B cell (primary cell): ENCODE data around the gene CLK4. TPM values are rescaled to one million over a fixed set of nuclear protein-coding genes. Genes with fewer than 3 reads are reported as not detected.
A peak's percentile ranks its signal among the peaks of the same experiment; 100 is the strongest.

ENCODE experiments used
- ATAC-seq: fragments of 200-7000 bp; cut with Tn5 transposase; one replicate; pipeline ENCODE4 v1.10.0; 2021; ENCODE audit warnings: low read depth, mild to moderate bottlenecking, moderate number of reproducible peaks, moderate library complexity
- CTCF ChIA-PET: fragments of 350-600 bp; sonication (Branson Sonifier 250); formaldehyde crosslinking; loops from one replicate; lab custom pipeline; 2021; ENCODE audit warnings: antibody characterized with exemption, inconsistent platforms; lab: Charles Lee
- POLR2A ChIA-PET: fragments of 350-600 bp; sonication (Branson Sonifier 250); formaldehyde crosslinking; loops from one replicate; lab custom pipeline; 2021; ENCODE audit warnings: antibody characterized with exemption; lab: Charles Lee
- DNase-seq: peaks from one replicate; pipeline ENCODE4 v3.0.0; 2013
- H2AFZ ChIP-seq: 2 replicates; pipeline ENCODE4 v1.6.1; 2012; ENCODE audit warnings: mild to moderate bottlenecking, low read depth, low read length; ENCODE audit not compliant: insufficient read depth, poor library complexity, severe bottlenecking
- H3K27ac ChIP-seq, 2 donors: 1 replicate in 1 of 2; 2 replicates in 1 of 2; pipeline ENCODE4 v1.5.1; 2012 to 2013; ENCODE audit warnings: low read length in 2 of 2, mild to moderate bottlenecking in 2 of 2, moderate library complexity in 1 of 2
- H3K27me3 ChIP-seq, 4 experiments: fragments of 200-600 bp in 1 of 4; sonication (generic) in 1 of 4; replicated peaks in 1 of 4; 1 replicate in 2 of 4; 2 replicates in 2 of 4; pipeline versions ENCODE4 v1.6.1 to v1.7.0; 2013 to 2016; ENCODE audit warnings: low read length in 3 of 4, mild to moderate bottlenecking in 2 of 4, mixed read lengths in 1 of 4, moderate library complexity in 1 of 4; ENCODE audit not compliant: insufficient read depth in 4 of 4, control insufficient read depth in 3 of 4; ENCODE audit errors: control extremely low read depth in 1 of 4
- H3K36me3 ChIP-seq, 2 experiments: replicated peaks in 1 of 2; 1 replicate in 1 of 2; 2 replicates in 1 of 2; pipeline versions ENCODE4 v1.6.1 to v1.7.1; 2013; ENCODE audit warnings: low read length in 1 of 2; ENCODE audit not compliant: insufficient read depth in 2 of 2, control insufficient read depth in 1 of 2; ENCODE audit errors: control extremely low read depth in 1 of 2, extremely low read depth in 1 of 2
- H3K4me1 ChIP-seq, 2 donors: fragments of 200-600 bp in 1 of 2; sonication (generic) in 1 of 2; 1 replicate in 1 of 2; 2 replicates in 1 of 2; pipeline versions ENCODE4 v1.5.1 to v1.6.1; 2013 to 2017; ENCODE audit warnings: low read length in 2 of 2; ENCODE audit not compliant: control insufficient read depth in 2 of 2, insufficient read depth in 2 of 2
- H3K4me2 ChIP-seq: replicated peaks from 2 replicates; pipeline ENCODE3; 2012; ENCODE audit warnings: mild to moderate bottlenecking, low read depth, low read length; ENCODE audit not compliant: poor library complexity, severe bottlenecking
- H3K4me3 ChIP-seq, 5 experiments: fragments of 200-600 bp in 1 of 5; sonication (generic) in 1 of 5; 1 replicate in 3 of 5; 2 replicates in 2 of 5; pipeline versions ENCODE4 v1.5.1 to v1.7.0; 2011 to 2016; ENCODE audit warnings: low read length in 4 of 5, mild to moderate bottlenecking in 4 of 5, low read depth in 2 of 5, control low read depth in 1 of 5, moderate library complexity in 1 of 5; ENCODE audit not compliant: insufficient read depth in 1 of 5; ENCODE audit errors: control extremely low read depth in 1 of 5, extremely low read depth in 1 of 5
- H3K79me2 ChIP-seq: fragments of 200-600 bp; sonication (generic); one replicate; pipeline ENCODE4 v1.6.0; 2016; ENCODE audit warnings: low read length; ENCODE audit not compliant: control insufficient read depth, insufficient read depth
- H3K9ac ChIP-seq: fragments of 200-600 bp; sonication (generic); 2 replicates; pipeline ENCODE4 v1.6.1; 2017; ENCODE audit warnings: mild to moderate bottlenecking, low read length, moderate library complexity
- H3K9me3 ChIP-seq, 3 donors: one replicate each; pipeline versions ENCODE4 v1.6.1 to v1.7.1; 2013; ENCODE audit warnings: low read length in 2 of 3; ENCODE audit not compliant: control insufficient read depth in 2 of 3, insufficient read depth in 1 of 3; ENCODE audit errors: control extremely low read depth in 1 of 3
- H4K20me1 ChIP-seq: 2 replicates; pipeline ENCODE4 v1.6.0; 2012; ENCODE audit warnings: mild to moderate bottlenecking, low read length; ENCODE audit not compliant: insufficient read depth, control insufficient read depth, poor library complexity, severe bottlenecking
- H3K27ac Mint-ChIP-seq: one replicate; pipeline ENCODE4 v1.8.0; 2021; ENCODE audit warnings: mixed read lengths
- H3K27me3 Mint-ChIP-seq: one replicate; pipeline ENCODE4 v1.8.0; 2021; ENCODE audit warnings: mixed read lengths
- H3K4me1 Mint-ChIP-seq: one replicate; pipeline ENCODE4 v1.8.0; 2021; ENCODE audit warnings: mixed read lengths
- H3K4me3 Mint-ChIP-seq: one replicate; pipeline ENCODE4 v1.8.0; 2021; ENCODE audit warnings: mixed read lengths
- H3K9me3 Mint-ChIP-seq: one replicate; pipeline ENCODE4 v1.8.0; 2022; ENCODE audit warnings: mixed read lengths; ENCODE audit not compliant: insufficient read depth
- EZH2 ChIP-seq: IDR thresholded peaks from 2 replicates; pipeline ENCODE4 v1.6.1; 2012; ENCODE audit warnings: borderline replicate concordance, low read depth, mild to moderate bottlenecking, moderate library complexity, low read length; ENCODE audit not compliant: insufficient read depth, poor library complexity, severe bottlenecking
- WGBS: methylation state at CpG from one replicate; pipeline ENCODE4 v1.1.5; 2013; ENCODE audit warnings: missing lambda C conversion rate; ENCODE audit not compliant: insufficient coverage; 5-methylcytosine and 5-hydroxymethylcytosine counted together
- intact Hi-C: fragments of 100-400 bp; cut with micrococcal nuclease; formaldehyde crosslinking; loops from one replicate; pipeline ENCODE4 v1.10.0; 2022
- polyA plus RNA-seq: library from polyadenylated mRNA; depleted of rRNA; stranded (reverse); fragments of >200 nt; gene quantifications from 2 replicates; pipeline ENCODE4 v1.2.3, GENCODE V29; 2012
- total RNA-seq, 2 donors: library from RNA; stranded (reverse); fragments of 120-200 nt in 1 of 2; gene quantifications; 1 replicate in 1 of 2; 2 replicates in 1 of 2; pipeline versions ENCODE4 v1.2.3 to v1.2.4, GENCODE V29; 2013 to 2022
- TF ChIP-seq, protein P1 (sequence below): fragments of 200-600 bp; IDR thresholded peaks from one replicate; pipeline ENCODE4 v1.8.0; 2022; ENCODE audit warnings: antibody characterized with exemption, mild to moderate bottlenecking

CLK4 gene
- total and polyA plus RNA-seq, 2 donors (not counting 1 experiment from before 2014, with no cell fraction given): 72.3 to 132 TPM

- Histone ChIP-seq H3K27me3 (peaks cover 0 to 47% (median 12%) of the 10 kb centered on the region in 4 experiments), H3K36me3 (no peaks in the 10 kb centered on the region), H3K4me3 (peak overlapping the region in 1 of 5 experiments; percentile 35), H4K20me1 (no peaks in the 10 kb centered on the region), H3K9me3 (peaks cover 0 to 15% (median 5%) of the 10 kb centered on the region in 3 donors), H2AFZ (peak overlapping the region; percentile 19), H3K4me1 (peaks cover 8 to 14% of the 10 kb centered on the region in 2 donors), H3K9ac (peak overlapping the region; percentile 50), H3K27ac (no peak overlapping the region), H3K4me2 (peak overlapping the region; percentile 66), H3K79me2 (no peaks in the 10 kb centered on the region)
- ATAC-seq (peak; percentile 28), DNase-seq (peak; percentile 30)
- Mint-ChIP-seq H3K27me3 (peaks cover 44% of the 10 kb centered on the region), H3K4me1 (peaks cover 10% of the 10 kb centered on the region), H3K9me3 (peaks cover 1% of the 10 kb centered on the region), H3K4me3 (peak overlapping the region; percentile 66), H3K27ac (no peak overlapping the region)
- POLR2A ChIA-PET: interaction anchor here (1.0 kb wide), 1 partner anchor 36 kb away, joined by 3 read pairs; no protein-coding TSS in a partner anchor
- intact Hi-C loops: no loop called here
- TF ChIP-seq, protein P1, sequence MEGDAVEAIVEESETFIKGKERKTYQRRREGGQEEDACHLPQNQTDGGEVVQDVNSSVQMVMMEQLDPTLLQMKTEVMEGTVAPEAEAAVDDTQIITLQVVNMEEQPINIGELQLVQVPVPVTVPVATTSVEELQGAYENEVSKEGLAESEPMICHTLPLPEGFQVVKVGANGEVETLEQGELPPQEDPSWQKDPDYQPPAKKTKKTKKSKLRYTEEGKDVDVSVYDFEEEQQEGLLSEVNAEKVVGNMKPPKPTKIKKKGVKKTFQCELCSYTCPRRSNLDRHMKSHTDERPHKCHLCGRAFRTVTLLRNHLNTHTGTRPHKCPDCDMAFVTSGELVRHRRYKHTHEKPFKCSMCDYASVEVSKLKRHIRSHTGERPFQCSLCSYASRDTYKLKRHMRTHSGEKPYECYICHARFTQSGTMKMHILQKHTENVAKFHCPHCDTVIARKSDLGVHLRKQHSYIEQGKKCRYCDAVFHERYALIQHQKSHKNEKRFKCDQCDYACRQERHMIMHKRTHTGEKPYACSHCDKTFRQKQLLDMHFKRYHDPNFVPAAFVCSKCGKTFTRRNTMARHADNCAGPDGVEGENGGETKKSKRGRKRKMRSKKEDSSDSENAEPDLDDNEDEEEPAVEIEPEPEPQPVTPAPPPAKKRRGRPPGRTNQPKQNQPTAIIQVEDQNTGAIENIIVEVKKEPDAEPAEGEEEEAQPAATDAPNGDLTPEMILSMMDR: no peak
- TF ChIP-seq EZH2: no peak
- CTCF ChIA-PET: no interaction called here
- 8% methylated on average over 91 of the region's 91 CpGs for WGBS
Observed at GRCh38 chr5:178589180-178590140, 37.4 kb downstream of the CLK4 start.

- Mint-ChIP-seq H3K4me3 (peak overlapping the region; percentile 66), H3K27ac (no peak overlapping the region), H3K27me3 (peaks cover 44% of the 10 kb centered on the region), H3K4me1 (peaks cover 10% of the 10 kb centered on the region), H3K9me3 (no peaks in the 10 kb centered on the region)
- DNase-seq: no peak
- H2AFZ ChIP-seq: no peak overlapping the region
- H3K79me2 ChIP-seq: no peaks in the 10 kb centered on the region
- H3K9ac ChIP-seq: no peak overlapping the region
- 78% methylated on average over 6 of the region's 8 CpGs for WGBS
- H3K9me3 ChIP-seq: peaks cover 0 to 11% (median 0%) of the 10 kb centered on the region in 3 donors
- H3K27me3 ChIP-seq: peaks cover 0 to 47% (median 12%) of the 10 kb centered on the region in 4 experiments
- POLR2A ChIA-PET: no interaction called here
- no peak for ATAC-seq
- peaks cover 8 to 14% of the 10 kb centered on the region in 2 donors for H3K4me1 ChIP-seq
- no peaks in the 10 kb centered on the region for H3K36me3 ChIP-seq
- TF ChIP-seq, protein P1: no peak
- no peak for TF ChIP-seq EZH2
- intact Hi-C loops: no loop called here
- H3K27ac ChIP-seq: no peak overlapping the region
- H3K4me3 ChIP-seq: no peak overlapping the region
- H4K20me1 ChIP-seq: no peaks in the 10 kb centered on the region
- H3K4me2 ChIP-seq: no peak overlapping the region
- CTCF ChIA-PET: no interaction called here
Observed at GRCh38 chr5:178588769-178589168, 38.1 kb downstream of the CLK4 start.
